Stimulated activated CD4-positive, alpha-beta T cell treated with anti-CD3 and anti-CD28 coated beads, Interleukin-4, amount 100 ng/mL, for 4 hours (primary cell): ENCODE measurements around the gene PRDM15.

Source experiments
- DNase-seq, 2 experiments: peaks; one replicate each; pipeline ENCODE4 v3.0.0-alpha.2; 2020

Gene PRDM15

DNA sequence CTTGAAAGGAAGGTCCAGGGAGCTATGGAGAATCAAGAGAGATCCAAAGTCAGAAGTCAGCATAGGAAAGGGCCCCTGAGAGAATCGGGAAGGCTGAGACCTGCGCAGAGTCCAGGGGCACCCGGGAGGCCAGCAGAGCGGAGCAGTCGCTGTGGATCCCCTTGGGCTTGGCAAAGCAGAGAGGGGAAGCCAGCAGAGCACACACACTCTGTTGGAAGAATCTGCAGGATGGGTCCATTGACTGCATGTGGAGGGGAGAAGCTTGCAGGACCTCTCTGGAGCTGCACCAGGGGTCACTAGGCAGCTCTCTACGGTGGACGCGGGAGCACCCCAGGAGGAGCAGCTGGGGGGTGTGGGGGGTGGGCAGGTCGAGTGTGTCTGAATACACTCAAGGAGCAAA lies 118.7 kb downstream of the PRDM15 start:
- no peak for DNase-seq

- no peak for DNase-seq
Observed at GRCh38 chr21:41759926-41760325, 119.2 kb downstream of the PRDM15 start.

GRCh38 chr21:41759214-41759840 lies 119.8 kb downstream of the PRDM15 start:
- DNase-seq: no peak

- DNase-seq: no peak
Observed at GRCh38 chr21:41758550-41758949, 120.6 kb downstream of the PRDM15 start.

GRCh38 chr21:41755934-41756773 lies 123.0 kb downstream of the PRDM15 start:
- no peak for DNase-seq

DNA sequence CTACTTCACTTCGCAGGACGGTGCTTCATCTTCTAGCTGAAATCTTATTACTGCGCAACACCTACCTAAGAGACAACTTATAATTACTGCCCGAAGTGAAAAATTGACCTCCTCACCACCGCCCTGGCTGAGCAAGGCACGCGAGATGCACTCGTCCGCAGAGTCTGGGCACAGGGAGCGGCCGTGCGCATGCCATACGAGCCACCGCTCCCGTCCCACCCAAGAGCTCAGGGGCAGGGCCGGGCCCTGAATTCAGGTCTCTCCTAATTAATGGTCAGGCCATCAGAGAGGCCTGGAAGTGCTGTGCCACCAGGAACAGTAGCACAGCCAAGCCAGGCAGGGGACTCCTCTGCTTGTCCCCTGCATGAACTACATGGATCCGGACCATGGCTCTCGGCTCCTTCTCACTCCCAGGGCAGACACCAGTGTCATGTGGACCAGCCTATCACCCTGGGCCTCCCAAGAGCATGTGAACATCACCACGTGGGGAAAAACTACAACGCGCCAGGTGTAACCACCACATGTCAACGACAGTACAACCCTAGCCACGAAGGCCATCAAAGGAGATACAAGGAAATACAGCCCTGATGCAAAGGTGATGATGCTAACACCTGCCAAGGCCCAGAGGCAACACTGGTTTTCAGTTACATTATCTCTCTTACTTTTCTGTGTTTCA lies 123.7 kb downstream of the PRDM15 start:
- DNase-seq: no peak

DNA sequence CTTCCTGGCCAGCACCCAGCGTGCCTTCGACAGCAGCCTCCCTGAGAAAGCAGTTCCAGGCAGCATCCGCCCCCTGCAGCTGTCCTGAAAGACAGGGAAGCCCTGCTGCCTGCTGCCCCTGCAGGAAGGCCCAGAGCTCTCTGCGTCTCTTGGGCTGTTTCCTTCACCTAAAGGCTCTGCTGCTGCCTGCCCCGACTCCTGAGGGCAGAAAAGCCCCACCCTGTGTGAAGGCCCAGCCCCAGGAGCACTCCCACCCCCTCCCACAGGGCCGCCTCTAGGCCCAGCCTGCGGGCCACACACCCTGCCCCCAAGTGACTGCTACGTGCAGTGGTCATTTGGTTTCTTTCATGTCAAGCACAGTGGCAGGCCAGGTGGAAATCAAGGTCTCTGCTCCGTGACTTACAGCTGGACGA lies 124.7 kb downstream of the PRDM15 start:
- DNase-seq: no peak

- DNase-seq: no peak
Observed at GRCh38 chr21:41753006-41753898, 125.9 kb downstream of the PRDM15 start.

GRCh38 chr21:41752231-41752681 lies 126.9 kb downstream of the PRDM15 start:
- no peak for DNase-seq

GRCh38 chr21:41751611-41752011 lies 127.5 kb downstream of the PRDM15 start:
- DNase-seq: no peak

GRCh38 chr21:41750532-41751151 lies 128.5 kb downstream of the PRDM15 start:
- no peak for DNase-seq

DNA sequence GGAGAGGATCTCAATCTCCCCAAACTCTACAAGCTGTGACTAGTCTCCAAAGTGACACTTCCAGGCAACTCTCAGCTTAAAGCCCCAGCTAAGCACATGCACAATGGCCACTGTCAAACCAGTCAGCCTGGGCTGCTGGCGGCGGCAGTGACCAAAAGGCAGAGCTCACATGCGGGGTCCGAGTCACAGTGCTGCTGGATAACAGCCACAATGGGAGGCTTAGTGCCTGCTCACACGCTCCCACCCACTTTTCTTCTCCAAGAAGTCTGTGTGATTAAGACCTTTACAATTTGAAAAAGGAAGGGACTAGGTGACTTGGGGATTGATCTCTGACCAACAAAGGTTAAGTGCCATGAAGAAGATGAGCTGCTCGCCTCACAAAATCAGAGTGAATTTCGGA lies 129.1 kb downstream of the PRDM15 start:
- DNase-seq: no peak

DNA sequence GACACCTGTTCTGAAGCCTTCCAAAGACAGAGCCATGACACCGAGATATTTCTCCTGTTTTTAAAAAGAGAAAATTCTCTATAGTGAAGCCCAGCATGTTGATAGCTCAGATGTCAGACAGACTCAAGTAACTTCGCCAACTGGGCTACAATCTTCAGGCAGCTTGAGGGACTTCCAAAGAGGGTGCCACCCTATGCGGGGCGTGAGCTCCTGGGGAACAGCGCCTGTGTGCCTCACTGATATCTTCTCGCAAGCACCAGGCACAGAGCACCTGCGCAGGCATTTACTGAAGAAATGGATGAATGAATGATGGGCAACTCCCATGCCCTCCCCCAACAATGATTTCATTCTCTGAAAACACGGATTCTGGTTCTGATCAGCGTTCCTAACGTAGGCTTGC lies 129.9 kb downstream of the PRDM15 start:
- no peak for DNase-seq
